K562 (cell line): ENCODE results near the gene CHAF1A. TPM values are rescaled to one million over a fixed set of nuclear protein-coding genes. Genes with fewer than 3 reads are reported as not detected.

Source experiments
- FOXK1 ChIP-seq: sonication (generic); formaldehyde crosslinking; IDR thresholded peaks from 2 replicates; pipeline ENCODE4 v1.8.0; 2022; ENCODE audit warnings: missing genetic modification reagents, mild to moderate bottlenecking, borderline replicate concordance
- MTF1 ChIP-seq: fragments of 250-450 bp; sonication (Bioruptor Pico); IDR thresholded peaks from 2 replicates; pipeline ENCODE4 v1.9.0; 2021; ENCODE audit warnings: moderate library complexity, mild to moderate bottlenecking, inconsistent platforms, borderline replicate concordance
- NCOR1 ChIP-seq: fragments of 450-650 bp; IDR thresholded peaks from 2 replicates; pipeline ENCODE4 v1.6.1; 2016; ENCODE audit warnings: mild to moderate bottlenecking, moderate library complexity
- NFRKB ChIP-seq: fragments of 450-650 bp; IDR thresholded peaks from 2 replicates; pipeline ENCODE4 v1.6.1; 2016; ENCODE audit warnings: low read depth
- NFYB ChIP-seq: IDR thresholded peaks from 2 replicates; pipeline ENCODE4 v1.6.1; 2011; ENCODE audit warnings: mild to moderate bottlenecking, moderate library complexity; ENCODE audit not compliant: insufficient read length; ENCODE audit errors: extremely low read depth
- RCOR1 ChIP-seq, 2 experiments: IDR thresholded peaks; 2 replicates each; pipeline ENCODE4 v1.6.1; 2012; ENCODE audit warnings: low read depth in 2 of 2, low read length in 2 of 2, borderline replicate concordance in 1 of 2, improper control_type of control experiment in 1 of 2
- SMAD4 ChIP-seq: fragments of 250-450 bp; sonication (Bioruptor Pico); conservative IDR thresholded peaks from 2 replicates; pipeline ENCODE4 v1.8.0; 2021; ENCODE audit warnings: inconsistent platforms, mild to moderate bottlenecking, moderate library complexity
- polyA plus RNA-seq, 8 experiments: library from polyadenylated mRNA; depleted of rRNA in 4 of 8; stranded (reverse) in 5 of 8; unstranded in 3 of 8; fragments of >200 nt; fragmentation: Nextera tagmentation in 2 of 8; fragmentation: Illumina TruSeq in 1 of 8; extraction: Ambion mirVana in 2 of 8; extraction: Trizol in 1 of 8; gene quantifications; 2 replicates each; pipeline versions ENCODE4 v1.2.1 to v1.2.3, GENCODE V29; 2011 to 2014; ENCODE audit warnings: inconsistent platforms in 1 of 8, missing spikeins in 1 of 8
- total RNA-seq, 7 experiments: library from RNA; depleted of rRNA in 6 of 7; stranded (reverse); fragments of >200 nt in 6 of 7; fragmentation: Illumina TruSeq in 2 of 7; extraction: Trizol in 2 of 7; gene quantifications; 2 replicates each; pipeline versions ENCODE4 v1.2.1 to v1.2.3, GENCODE V29; 2011 to 2021; ENCODE audit warnings: low replicate concordance in 1 of 7
- TF ChIP-seq, protein P1 (sequence below): fragments of 250-450 bp; sonication (Bioruptor Pico); IDR thresholded peaks from 2 replicates; pipeline ENCODE4 v1.4.0; 2020
- TF ChIP-seq, protein P2 (sequence below), 2 experiments: fragments of 450-650 bp; formaldehyde crosslinking in 1 of 2; IDR thresholded peaks; 2 replicates each; pipeline versions ENCODE4 v1.4.0 to v1.6.1; 2014 to 2020; ENCODE audit warnings: mild to moderate bottlenecking in 2 of 2, borderline replicate concordance in 1 of 2, low read depth in 1 of 2
- TF ChIP-seq, protein P3 (sequence below): sonication (generic); formaldehyde crosslinking; IDR thresholded peaks from 2 replicates; pipeline ENCODE4 v1.8.1; 2022; ENCODE audit warnings: missing genetic modification reagents
- TF ChIP-seq, protein P4 (sequence below): fragments of 450-650 bp; formaldehyde crosslinking; IDR thresholded peaks from 2 replicates; pipeline ENCODE4 v1.4.0; 2020; ENCODE audit warnings: mild to moderate bottlenecking, moderate library complexity
- TF ChIP-seq, protein P5 (sequence below): fragments of 450-650 bp; formaldehyde crosslinking; IDR thresholded peaks from 2 replicates; pipeline ENCODE4 v1.4.0; 2020; ENCODE audit warnings: mild to moderate bottlenecking, moderate library complexity

The CHAF1A gene
- total and polyA plus RNA-seq, 9 of the 15 experiments (the other 6 are each of a cell fraction or from before 2014, with no cell fraction given) = 1.6 to 86.9 (median 45.2) TPM

DNA sequence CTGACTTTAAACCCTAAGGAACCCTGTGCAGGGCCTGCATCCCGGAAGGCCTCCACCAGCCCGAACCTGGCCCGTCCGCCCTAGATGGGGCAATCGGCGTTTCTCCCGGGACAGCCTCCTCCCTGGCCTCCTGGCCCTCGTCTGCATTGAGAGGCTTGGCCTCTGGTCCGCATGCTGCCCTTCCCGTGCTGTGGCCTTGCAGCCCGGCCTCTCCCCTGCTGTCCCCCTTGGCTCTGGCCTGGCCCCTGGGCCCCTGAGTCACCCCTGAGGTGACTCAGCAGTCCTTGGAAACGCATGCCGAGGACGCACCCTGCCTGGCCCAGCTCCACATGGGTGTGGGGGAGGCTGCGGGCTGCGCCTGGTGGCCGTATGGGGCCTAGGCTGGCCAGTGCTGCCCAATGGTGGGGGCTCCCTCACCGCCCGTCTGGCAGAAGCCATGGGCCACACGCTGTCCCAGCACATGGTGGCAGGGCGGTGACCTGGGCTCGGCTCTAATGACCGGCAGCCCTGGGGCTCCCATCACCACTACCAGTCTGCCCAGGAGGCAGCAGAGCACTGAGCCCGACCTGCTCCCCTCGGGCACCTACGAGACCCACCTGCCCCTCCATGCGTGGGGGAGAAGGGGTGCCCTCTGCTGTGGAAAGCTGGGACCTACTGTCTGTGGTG, 27.8 kb upstream of the CHAF1A start (continued):
- TF ChIP-seq, protein P1, sequence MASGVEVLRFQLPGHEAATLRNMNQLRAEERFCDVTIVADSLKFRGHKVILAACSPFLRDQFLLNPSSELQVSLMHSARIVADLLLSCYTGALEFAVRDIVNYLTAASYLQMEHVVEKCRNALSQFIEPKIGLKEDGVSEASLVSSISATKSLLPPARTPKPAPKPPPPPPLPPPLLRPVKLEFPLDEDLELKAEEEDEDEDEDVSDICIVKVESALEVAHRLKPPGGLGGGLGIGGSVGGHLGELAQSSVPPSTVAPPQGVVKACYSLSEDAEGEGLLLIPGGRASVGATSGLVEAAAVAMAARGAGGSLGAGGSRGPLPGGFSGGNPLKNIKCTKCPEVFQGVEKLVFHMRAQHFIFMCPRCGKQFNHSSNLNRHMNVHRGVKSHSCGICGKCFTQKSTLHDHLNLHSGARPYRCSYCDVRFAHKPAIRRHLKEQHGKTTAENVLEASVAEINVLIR = peak; percentile 67
- peak; percentile 89 for TF ChIP-seq NFRKB
- peak; percentile 75; the same call in 1 of the 2 replicates for TF ChIP-seq FOXK1 (CRISPR knock-in tag)
- peak; percentile 79 for TF ChIP-seq MTF1 (CRISPR knock-in tag)
- peak in 1 of 2 experiments; percentile 92; a peak in 2 of 4 replicates for TF ChIP-seq RCOR1 (IDR thresholded peaks at IDR 0.05; ENCODE audit: borderline replicate concordance in 1 of 2, low read depth in 2 of 2, low read length in 2 of 2)
- TF ChIP-seq, protein P2, sequence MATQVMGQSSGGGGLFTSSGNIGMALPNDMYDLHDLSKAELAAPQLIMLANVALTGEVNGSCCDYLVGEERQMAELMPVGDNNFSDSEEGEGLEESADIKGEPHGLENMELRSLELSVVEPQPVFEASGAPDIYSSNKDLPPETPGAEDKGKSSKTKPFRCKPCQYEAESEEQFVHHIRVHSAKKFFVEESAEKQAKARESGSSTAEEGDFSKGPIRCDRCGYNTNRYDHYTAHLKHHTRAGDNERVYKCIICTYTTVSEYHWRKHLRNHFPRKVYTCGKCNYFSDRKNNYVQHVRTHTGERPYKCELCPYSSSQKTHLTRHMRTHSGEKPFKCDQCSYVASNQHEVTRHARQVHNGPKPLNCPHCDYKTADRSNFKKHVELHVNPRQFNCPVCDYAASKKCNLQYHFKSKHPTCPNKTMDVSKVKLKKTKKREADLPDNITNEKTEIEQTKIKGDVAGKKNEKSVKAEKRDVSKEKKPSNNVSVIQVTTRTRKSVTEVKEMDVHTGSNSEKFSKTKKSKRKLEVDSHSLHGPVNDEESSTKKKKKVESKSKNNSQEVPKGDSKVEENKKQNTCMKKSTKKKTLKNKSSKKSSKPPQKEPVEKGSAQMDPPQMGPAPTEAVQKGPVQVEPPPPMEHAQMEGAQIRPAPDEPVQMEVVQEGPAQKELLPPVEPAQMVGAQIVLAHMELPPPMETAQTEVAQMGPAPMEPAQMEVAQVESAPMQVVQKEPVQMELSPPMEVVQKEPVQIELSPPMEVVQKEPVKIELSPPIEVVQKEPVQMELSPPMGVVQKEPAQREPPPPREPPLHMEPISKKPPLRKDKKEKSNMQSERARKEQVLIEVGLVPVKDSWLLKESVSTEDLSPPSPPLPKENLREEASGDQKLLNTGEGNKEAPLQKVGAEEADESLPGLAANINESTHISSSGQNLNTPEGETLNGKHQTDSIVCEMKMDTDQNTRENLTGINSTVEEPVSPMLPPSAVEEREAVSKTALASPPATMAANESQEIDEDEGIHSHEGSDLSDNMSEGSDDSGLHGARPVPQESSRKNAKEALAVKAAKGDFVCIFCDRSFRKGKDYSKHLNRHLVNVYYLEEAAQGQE (IDR thresholded peaks at IDR 0.05; ENCODE audit: borderline replicate concordance) = peak; percentile 37
- TF ChIP-seq, protein P2 (CRISPR knock-in tag; IDR thresholded peaks at IDR 0.05; ENCODE audit: low read depth) = peak; percentile 77
- TF ChIP-seq, protein P3, sequence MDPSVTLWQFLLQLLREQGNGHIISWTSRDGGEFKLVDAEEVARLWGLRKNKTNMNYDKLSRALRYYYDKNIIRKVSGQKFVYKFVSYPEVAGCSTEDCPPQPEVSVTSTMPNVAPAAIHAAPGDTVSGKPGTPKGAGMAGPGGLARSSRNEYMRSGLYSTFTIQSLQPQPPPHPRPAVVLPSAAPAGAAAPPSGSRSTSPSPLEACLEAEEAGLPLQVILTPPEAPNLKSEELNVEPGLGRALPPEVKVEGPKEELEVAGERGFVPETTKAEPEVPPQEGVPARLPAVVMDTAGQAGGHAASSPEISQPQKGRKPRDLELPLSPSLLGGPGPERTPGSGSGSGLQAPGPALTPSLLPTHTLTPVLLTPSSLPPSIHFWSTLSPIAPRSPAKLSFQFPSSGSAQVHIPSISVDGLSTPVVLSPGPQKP (CRISPR knock-in tag) = no peak
- peak; percentile 79 for TF ChIP-seq NCOR1
- TF ChIP-seq, protein P4, sequence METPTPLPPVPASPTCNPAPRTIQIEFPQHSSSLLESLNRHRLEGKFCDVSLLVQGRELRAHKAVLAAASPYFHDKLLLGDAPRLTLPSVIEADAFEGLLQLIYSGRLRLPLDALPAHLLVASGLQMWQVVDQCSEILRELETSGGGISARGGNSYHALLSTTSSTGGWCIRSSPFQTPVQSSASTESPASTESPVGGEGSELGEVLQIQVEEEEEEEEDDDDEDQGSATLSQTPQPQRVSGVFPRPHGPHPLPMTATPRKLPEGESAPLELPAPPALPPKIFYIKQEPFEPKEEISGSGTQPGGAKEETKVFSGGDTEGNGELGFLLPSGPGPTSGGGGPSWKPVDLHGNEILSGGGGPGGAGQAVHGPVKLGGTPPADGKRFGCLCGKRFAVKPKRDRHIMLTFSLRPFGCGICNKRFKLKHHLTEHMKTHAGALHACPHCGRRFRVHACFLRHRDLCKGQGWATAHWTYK = peak; percentile 95
- TF ChIP-seq, protein P5, sequence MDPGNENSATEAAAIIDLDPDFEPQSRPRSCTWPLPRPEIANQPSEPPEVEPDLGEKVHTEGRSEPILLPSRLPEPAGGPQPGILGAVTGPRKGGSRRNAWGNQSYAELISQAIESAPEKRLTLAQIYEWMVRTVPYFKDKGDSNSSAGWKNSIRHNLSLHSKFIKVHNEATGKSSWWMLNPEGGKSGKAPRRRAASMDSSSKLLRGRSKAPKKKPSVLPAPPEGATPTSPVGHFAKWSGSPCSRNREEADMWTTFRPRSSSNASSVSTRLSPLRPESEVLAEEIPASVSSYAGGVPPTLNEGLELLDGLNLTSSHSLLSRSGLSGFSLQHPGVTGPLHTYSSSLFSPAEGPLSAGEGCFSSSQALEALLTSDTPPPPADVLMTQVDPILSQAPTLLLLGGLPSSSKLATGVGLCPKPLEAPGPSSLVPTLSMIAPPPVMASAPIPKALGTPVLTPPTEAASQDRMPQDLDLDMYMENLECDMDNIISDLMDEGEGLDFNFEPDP = no peak
- TF ChIP-seq SMAD4 (CRISPR knock-in tag) = peak; percentile 95
- no peak for TF ChIP-seq NFYB
